Effector CD8-positive, alpha-beta T cell (primary cell): ENCODE measurements around the gene SUN5.

Experiments used
- DNase-seq: peaks from one replicate; lab custom pipeline; 2025; lab: John Stamatoyannopoulos, UW

The SUN5 gene

DNA sequence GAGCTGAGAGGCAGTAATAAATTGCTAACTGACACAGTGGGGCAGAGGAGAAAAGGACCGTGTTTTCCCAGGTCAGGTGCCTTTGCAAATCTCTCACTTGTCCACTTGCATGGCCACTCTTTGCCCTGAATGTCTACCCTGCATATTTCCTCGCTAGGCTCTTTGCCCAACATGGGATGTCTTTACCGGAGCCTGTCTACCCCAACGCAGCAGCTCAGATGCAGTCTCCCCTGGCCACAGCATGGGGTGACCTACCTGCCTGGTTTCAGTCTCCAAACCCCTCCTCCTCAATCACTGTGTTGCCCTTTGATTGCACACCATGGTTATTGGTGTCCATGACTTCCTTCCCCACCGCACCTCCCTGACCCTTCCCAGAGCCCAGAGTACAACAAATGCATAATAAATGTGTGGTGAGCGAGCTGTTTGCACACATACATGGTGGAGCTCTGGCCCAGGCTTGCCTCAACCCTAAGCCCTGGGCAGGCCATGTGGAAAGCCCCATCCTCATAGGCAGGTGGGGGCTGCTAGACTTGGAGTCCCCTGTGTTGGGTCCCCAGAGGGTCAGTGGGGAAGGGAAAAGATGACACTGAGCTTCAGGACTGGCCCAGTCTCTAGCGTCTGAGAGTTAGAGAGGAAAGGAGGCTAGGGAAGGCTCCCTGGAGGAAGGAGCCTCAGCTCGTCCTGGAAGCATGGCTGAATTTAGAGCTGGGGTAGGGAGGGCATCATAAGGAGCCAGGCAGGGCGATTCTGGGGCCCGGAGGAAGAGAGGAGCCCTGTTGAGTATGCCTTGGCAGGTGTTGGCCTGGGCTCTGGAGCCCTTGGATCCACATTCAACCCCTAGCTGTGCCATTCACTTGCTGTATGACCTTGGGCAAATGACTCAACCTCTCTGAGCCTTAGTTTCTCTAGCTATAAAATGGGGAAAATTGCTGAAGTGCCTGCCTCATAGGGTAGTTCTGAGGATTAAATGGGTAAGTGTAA lies 22.8 kb upstream of the SUN5 start:
- no peak for DNase-seq

DNA sequence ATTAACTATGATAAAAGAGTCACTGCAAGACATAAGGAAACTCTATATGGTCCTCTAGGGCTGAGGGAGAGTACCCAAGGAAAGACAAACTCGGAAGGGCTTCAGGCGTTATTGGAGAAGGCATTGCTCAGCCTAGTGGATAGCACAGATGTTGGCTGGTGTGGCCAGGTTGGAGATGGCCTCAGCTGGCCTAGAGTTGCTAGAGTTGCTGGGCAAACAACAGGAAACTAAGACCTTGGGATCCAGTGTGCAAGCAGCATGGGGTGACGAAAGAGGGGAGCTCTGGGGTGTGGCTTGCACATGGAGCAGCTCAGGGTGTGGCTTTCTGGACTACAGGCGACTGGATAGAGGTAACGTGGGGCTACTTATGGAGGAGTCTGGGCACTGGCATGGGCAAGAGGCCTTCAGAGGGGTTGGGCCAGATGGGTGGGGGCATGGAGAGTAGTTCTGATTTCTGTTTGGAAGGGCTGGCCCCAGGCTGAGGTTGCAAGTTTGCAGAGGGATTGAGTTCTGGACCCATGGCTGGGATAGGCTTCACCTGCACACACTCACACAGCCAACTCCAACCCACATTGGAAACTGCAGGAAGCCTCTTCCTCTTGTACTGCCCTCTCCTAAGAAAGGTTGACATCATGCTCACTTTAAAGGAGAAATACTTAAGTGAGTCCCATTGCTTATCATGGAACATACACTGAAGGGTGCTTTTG lies 22.0 kb upstream of the SUN5 start:
- DNase-seq = no peak

DNA sequence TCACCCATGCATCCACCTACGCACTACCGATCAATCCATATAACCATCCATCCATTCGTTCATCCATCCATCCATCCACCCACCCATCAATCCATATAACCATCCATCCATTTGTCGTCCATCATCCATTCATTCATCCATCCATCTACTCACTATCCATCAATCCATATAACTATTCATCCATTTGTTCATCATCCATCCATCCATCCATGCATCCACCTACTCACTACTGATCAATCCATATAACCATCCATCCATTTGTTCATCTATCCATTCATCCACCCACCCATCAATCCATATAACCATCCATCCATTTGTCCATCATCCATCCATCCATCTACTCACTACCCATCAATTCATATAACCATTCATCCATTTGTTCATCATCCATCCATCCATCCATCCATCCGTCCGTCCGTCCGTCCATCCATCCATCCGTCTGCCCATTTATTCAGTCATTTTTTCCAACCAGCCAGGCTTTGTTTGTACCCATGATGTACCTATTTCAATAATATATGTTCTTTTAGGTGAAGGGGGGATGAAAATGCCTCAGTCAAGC lies 21.2 kb upstream of the SUN5 start:
- no peak for DNase-seq

DNA sequence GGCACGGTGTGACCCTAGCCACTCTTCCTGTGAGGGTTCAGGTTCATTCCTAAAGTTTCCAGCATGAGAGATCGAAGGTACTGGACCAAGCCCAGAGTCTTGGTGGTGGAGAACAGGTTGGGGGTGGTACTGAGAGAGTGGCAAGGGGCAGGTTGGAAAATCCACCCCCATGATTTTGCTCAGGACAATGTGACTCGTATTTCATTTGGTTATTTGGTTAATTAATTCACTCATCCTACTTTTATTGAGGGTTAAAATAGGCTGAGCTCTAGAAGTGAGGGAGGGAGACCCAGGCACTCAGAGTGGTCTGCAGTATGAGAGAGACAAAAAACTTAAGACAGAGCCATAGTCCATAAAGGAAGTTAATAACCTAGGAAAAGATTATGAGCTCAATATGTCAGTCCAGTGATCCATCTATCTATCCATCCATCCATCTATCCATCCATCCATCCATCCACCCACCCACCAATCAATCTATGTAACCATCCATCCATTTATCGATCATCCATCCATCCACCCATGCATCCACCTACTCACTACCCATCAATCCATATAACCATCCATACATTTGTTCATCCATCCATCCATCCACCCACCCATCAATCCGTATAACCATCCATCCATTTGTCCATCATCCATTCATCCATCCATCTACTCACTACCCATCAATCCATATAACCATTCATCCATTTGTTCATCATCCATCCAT lies 20.5 kb upstream of the SUN5 start:
- no peak for DNase-seq

DNA sequence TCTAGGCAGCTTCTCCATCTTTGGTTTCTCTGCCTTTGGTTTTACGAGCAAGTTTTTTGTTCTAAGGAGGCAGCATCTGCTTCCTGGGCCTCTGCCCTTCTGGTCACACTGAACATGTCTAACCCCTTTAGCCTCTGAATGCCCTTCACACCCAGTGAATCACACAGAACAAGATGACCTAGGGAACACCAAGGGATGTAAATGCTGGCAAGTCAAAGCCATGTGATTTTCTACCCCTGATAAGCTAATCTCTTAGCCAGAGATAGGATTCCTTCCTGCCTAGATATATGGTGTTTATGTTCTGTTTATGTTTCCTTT lies 20.0 kb upstream of the SUN5 start:
- no peak for DNase-seq

DNA sequence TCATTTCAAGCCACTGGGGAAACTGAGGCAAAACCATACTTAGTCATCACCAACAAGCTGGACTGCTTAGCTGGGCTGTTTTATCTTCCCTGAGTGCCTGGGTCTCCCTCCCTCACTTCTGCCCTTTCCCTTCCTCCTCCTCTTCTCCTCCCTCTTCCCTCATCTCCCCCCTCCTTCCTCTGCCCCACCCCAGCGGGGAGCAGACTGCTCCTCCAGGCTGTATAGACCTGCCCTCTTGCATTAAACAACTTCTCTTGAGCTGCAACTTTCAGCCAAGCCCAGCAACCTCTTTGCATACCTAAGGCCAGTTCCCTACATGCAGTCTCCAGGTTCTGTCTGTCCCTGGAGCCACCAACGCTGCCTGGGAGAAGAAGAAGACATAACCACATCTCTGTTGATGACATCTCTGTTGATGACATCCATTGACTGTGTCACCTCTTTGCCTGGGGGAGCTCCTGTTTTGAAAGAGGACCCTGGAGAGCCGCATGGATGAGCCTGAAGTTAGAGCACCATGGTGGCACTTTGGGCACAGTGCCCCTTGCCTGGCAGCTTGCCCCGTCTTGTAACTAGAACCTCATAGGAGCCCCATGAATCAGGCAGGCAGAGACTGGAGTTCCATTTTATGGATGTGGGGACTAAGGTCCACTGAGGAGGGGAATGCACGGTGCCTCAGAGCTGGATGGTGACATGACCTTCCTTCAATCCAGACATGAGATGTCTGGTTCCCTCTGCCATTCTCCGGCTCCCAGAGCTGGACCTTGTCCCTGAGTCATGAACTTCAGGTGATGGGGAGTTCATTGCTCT lies 19.4 kb upstream of the SUN5 start:
- no peak for DNase-seq

DNA sequence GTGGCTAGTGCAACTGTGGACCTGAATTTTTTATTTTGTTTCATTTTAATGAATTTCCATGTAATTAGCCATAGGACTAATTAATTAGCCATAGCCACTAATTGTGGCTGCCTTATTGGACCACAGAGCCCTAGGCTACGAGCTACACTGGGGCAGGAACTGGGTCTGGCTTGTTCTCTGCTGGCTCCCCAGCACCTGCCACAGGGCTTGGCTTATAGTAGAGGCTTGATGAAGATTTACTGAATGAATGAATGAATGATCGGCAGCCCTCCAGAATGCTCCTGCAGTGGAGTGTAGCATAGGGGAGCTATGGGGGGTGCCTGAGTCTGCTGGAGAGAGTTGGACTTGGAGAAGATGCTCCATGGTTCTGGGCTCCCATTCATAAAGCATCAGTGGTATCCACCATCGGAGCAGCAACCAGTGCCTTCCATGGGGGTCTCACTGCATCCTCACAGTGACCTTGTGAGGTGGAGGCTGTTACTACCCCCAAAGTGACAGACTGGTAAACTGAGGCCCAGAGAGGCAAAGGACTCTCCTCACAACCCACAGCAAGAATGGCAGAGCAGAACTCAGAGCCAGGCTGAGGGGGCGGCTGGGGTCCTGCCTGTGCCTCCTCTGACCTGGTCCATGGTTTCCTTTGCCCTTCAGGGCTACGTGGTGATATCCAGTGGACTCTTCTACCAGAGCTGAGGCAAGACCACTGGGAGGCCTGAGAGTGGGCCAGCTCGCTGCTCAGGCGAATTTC lies 18.6 kb upstream of the SUN5 start:
- no peak for DNase-seq

DNA sequence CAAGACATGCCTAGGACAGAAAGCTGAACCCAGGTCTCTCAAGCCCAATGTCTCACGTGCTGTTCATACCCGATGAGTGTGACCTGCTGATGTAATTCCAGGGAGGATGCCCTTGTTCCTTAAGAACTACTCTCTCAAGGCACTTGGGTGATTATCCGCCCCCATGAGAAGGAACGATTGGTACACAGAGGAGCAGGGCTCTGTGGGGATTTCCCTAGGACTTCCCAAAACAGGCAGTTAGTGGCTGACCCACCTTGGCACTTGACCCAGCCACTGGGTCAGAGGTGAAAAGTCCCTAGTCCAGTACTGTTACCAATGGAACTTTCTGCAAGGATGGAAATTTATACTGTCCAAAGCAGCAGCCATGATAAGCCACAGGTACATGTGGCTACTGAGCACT lies 18.1 kb upstream of the SUN5 start:
- no peak for DNase-seq

DNA sequence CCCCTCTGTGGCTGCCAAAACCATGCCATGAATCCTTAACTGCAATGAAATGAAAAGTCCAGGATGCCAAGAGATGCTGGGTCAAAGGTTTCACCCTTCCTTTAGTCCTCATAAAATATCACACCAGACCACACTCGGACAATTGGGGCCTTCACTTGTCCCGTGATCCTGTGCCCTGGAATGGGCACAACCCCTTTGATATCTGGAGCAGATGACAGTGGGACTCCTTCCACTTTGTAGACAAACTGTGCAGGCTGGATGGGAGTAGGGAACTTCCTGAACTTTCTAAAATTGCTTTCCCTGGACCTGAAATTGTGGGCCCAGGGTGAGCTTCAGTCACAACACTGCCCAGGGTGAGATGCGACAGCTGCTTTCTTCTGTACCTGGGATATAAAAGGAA lies 17.6 kb upstream of the SUN5 start:
- DNase-seq = no peak

DNA sequence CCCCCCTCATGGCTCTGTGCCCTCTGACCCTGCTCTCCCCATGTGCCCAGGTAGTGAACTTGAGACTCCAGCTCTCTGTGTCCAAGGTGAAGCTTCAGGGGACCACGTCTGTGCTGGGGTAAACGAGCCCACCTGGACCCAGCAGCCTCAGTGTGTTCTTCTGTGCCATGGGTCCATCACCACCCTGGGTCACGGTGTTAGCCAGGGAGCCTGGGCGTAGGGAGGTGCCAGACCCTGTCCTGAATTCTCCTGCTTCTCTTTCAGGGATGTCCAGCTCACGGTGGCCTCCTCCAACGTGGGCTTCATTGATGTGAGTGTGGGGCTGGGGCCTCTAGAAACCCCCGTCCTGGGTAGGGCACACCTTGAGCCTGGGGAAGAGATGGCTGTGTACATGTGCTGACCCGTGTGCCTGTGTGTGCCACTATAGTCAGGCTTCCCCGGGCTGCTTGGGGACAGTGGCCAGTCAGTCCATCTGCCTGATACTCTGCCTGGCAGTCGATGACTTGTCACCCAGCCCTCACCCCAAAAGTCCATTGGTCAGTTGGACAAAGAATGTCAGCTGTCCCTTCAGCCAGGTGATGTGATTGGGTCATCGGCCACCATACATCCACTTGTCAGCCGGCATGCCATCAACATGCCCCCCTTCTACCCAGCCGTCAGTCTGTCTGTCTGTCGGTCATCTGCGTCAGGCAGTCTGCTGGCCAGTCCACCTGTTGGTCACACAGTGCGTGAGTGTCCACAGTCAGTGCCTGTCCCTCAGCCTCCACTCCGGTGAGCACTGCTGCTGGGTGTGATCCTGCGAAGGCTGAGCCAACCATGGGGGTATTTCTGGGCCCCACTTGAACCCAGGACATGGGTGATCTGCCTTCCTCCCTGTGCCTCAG lies 16.3 kb upstream of the SUN5 start:
- DNase-seq = no peak

DNA sequence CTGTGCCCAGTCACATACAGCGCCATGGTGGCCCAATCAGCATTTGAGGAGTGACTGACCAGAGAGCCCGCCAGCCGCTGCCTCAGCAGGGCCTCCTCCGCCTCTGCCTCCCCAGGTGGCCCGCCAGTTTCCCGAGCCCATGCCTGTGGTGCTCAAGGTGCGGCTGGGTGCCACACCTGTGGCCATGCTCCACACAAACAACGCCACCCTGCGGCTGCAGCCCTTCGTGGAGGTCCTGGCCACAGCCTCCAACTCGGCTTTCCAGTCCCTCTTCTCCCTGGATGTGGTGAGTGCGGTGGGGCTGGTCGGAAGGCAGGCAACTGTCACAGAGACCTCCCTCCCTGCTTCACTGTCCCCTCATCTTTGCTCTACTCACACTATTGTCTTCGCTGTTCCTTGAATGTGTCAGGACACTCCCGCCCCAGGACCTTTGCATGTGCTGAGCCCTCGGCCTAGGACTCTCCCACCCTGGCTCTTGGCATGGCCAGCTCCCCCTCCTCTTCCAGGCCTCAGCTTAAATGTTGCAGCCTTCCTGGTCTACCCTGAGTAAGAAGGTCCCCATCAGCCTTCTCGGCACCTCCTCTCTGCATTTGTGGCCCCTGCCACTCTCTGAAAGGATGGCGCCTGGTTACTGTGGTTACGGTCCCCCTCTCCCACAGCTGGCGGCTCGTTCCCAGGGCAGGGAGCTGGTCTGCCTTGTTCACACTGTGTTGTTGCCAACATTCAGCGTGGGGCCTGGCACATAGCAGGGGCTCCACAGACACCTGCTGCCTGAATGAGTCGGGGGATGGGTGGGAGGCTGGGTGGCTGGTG lies 15.4 kb upstream of the SUN5 start:
- DNase-seq = no peak

DNA sequence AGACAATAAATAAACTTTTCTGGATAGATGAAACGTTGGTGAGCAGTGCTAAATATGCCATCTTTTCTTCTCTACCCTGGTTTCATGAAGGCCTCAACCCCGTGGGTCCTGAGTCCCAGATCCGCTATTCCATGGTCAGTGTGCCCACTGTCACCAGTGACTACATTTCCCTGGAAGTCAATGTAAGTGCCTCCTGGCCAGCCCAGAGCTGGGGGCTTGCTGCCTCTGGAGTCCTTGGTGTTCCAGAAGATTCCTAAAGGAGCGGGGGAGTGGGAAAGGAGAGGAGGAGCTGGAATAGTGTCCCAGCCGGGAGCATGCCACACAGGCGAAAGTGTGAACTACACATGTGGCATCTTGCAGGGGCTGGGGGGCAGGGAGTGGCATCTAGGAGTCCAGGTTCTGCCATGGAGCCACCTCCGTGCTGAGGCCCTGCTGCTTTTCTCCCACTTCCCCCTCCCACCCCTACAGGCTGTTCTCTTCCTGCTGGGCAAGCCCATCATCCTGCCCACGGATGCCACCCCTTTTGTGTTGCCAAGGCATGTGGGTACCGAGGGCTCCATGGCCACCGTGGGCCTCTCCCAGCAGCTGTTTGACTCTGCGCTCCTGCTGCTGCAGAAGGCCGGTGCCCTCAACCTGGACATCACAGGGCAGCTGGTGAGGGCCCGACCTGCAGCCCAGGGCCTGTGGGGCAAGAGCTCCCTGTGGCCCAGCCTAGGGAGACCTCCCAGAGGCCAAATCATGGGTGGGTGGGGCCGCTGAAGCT lies 14.1 kb upstream of the SUN5 start:
- no peak for DNase-seq

DNA sequence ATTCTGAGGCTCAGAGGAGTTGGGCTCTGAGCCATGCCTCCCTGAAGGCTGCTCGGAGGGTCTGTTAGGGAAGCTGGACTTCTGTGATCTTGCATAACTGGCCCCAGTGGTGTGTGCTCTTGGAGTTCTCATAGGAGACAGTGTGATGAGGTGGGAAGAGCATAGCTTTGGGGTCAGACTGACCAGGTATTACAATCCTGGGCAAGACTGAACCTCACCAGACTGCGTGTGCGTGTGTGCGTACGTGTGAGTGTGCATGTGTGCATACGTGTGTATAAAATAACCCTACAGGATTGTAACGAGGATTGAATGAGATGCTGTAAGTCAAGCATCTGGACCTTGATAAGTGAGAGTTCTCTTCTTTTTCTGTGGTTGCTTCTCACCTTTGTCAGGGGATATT lies 13.3 kb upstream of the SUN5 start:
- no peak for DNase-seq

DNA sequence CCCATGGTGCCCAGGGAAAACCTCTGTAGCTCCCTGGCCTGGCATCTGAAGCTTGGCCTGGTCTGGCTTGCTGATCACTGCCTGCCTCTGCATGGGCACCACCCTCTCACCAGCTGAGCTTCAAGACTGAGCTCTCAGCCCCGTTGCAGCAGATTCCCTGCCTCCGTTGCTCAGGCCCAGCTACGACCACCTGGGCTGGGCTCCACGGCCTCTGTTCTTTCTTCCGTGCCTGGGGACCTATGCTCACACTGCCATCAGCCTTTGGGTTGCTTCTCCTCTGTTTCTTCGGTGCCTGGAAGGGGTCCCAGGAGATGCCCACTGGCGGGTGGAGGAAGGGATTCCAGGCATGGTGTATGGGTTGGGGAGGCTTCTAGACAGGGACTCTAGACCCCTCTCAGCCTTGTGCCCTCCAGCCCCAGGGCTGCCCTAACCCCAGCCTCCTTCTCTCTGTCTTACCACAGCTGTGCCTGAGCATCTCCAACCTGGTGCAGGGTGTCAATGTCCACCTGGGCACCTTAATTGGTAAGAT lies 12.4 kb upstream of the SUN5 start:
- no peak for DNase-seq

DNA sequence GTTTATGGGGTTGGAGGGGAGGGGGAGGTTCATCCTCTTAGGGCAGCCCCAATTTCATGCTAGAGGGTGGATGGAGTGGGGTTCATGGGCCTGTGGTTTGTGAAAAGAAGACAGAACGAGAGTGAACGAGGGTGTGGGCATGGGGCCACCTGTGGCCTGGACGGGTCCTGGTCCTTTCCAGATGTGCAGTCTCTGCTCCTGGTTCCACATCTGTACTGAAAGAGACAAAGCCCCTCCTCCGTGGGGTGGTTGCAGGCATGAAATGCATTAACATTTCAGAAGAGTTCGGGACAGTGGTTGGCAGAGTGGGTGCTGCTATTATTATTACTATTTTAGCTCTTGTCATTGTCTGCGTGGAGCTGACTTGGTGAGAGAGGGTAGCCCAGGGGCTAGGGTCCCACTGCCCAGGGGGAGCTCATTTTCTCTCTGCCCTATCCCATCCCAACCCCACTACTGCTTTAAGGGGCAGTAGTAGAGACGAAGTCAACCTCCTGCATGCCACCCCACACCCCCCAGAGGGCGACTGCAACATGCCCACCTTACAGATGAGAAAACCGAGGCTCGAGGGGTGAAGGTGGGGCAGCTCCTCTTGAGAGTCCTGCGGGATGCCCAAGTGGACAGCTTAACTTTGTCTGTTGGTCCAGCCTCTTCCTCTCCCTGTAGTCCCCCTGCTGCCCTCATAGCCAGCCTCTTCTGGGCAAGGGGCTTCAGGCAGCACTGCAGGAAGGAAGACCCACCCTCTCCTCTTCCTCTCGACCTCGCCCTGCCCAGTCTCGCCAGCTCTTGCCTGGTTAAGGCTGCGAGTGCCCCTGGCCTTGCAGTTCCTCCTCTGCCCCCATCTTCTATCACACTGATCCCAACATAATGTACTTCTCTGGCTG lies 11.7 kb upstream of the SUN5 start:
- DNase-seq = no peak

DNA sequence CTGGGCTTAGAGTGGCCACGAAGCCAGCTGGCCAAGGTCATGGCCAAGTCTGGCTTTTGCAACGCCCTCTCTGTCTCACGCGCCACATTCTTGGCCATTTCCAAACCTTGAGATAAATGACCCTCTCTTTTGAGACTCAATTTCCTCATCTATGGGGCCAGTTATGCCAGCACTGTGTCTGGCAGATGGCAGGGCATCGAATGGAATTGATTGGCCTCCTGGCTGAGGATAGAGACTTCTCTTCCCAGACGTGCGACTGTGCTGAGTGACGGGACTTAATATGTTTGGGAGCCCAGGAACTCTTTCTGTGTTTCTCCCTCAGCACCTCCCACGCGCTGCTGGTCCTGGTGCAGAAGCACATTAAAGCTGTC lies 10.9 kb upstream of the SUN5 start:
- DNase-seq = no peak
